Subcutaneous adipose tissue (tissue), 4 donors: Measurements from ENCODE around the gene COL18A1. TPM values are rescaled to one million over a fixed set of nuclear protein-coding genes. Genes with fewer than 3 reads are reported as not detected.

Experiments used
- total RNA-seq, 4 donors: library from RNA; depleted of rRNA; stranded (reverse); fragments of >200 nt; gene quantifications; one replicate each; pipeline ENCODE4 v1.1.0, GENCODE V29; 2016
- TF ChIP-seq, protein P1 (sequence below): fragments of 450-650 bp; IDR thresholded peaks from one replicate; pipeline ENCODE4 v1.5.1; 2016; ENCODE audit warnings: low read depth, mild to moderate bottlenecking, control low read depth, antibody characterized with exemption, moderate library complexity

Gene COL18A1
- total RNA-seq, 4 donors from 2014 or later: 33.4 to 102 (median 66.7) TPM

DNA sequence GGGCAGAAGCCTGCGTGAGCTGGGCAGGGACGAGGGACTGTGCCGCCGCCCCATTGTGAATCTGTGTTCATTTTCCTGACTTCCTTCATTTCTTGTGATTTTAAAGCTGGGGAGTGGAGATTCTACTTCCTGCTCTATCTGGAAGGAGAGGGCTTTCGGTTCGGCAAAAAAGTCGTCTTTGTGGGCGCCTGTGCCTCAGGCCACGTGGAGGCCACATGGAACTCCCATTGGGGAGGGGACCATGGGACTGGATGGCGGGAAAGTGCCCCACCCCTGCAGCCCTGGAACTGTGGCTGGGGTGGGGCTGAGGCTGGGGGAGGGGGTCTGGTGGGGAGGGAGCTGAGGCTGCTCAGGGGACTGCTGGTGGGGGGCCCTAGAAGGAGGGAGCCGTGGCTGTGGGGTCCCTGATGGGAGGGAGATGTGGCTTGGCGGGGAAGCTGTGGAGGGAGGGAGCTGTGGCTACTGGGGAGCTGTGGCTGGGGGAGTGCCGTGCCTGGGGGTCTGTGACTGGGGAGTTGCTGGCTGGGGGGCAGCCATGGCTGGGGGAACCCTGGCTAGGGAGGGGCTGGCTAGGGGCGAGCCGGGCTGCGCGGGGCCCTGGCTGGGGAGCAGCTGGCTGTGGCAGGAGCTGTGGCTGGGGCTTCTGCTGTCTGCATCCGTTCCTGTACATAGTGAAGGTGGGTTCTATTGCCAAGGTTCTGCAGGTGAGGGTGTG is 31.5 kb downstream of the COL18A1 start:
- TF ChIP-seq, protein P1, sequence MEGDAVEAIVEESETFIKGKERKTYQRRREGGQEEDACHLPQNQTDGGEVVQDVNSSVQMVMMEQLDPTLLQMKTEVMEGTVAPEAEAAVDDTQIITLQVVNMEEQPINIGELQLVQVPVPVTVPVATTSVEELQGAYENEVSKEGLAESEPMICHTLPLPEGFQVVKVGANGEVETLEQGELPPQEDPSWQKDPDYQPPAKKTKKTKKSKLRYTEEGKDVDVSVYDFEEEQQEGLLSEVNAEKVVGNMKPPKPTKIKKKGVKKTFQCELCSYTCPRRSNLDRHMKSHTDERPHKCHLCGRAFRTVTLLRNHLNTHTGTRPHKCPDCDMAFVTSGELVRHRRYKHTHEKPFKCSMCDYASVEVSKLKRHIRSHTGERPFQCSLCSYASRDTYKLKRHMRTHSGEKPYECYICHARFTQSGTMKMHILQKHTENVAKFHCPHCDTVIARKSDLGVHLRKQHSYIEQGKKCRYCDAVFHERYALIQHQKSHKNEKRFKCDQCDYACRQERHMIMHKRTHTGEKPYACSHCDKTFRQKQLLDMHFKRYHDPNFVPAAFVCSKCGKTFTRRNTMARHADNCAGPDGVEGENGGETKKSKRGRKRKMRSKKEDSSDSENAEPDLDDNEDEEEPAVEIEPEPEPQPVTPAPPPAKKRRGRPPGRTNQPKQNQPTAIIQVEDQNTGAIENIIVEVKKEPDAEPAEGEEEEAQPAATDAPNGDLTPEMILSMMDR: no peak

DNA sequence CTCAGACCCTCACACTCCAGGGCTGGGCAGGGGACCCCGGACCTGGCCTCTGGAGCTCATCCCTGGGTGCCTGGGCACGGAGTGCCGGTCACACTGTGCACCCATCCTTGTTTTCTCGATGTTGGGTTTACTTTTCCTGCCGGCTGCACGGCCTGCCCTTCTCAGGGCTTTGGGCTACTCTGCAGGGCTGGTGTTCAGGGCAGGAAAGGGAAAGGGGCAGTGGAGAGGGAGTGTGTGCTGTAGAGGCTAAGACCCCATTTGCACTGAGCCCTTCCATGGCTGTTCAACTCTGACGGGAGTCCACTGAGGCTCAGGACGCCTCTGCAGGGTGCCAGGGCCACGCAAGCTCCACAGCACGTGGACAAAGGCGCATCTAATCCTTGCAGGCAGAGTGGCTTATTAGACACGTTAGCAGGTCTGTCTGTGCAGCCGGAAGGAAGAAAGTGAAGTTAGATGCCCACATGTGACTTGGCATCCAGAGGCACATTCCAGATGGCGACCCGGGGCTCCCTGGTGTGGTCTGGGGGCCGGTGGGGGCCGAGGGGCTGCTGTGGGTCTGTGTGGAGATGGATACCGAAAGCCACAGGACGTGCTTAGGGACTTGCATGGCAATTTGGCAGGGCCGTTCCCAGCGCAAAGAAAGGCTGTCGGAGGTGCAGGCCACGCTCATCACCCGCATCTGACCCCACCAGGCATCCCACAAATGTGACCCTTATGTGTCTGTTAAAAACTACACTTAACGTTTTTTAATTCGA is 33.6 kb downstream of the COL18A1 start:
- TF ChIP-seq, protein P1: no peak

DNA sequence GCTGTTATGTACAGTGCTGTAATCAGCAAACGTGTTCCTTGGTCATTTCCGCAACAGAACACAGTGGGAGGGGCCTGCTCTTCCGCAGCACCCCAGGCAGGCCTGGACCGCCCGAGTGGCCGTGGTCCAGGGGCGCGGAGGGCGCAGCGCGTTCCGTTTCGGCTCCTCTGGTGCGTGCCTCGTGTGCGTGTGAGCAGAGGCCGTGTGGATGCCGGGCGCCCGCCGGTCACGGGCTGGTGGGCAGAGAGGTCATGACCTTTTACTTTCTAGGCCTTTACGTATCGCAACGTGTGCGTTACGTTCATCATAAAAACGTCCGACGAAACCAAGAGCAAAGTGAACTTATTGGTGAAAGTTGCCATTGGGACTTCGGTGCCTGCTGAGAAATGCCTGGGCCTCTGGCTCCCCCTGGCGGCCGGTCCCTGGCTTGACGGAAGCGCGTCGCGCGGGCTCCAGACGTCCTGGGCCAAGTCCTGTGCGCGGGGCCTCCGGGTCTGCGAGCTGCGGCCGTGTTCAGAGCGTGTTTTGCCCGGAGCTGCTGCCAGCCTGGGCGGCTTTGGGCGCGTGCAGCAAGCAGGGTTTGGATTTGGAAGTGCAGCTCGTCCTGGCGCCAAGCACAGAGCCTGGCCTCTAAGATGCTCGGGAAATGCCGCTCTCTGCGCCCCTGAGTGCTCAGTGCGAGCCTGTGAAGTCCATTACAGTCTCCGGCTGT is 34.4 kb downstream of the COL18A1 start:
- TF ChIP-seq, protein P1: no peak

DNA sequence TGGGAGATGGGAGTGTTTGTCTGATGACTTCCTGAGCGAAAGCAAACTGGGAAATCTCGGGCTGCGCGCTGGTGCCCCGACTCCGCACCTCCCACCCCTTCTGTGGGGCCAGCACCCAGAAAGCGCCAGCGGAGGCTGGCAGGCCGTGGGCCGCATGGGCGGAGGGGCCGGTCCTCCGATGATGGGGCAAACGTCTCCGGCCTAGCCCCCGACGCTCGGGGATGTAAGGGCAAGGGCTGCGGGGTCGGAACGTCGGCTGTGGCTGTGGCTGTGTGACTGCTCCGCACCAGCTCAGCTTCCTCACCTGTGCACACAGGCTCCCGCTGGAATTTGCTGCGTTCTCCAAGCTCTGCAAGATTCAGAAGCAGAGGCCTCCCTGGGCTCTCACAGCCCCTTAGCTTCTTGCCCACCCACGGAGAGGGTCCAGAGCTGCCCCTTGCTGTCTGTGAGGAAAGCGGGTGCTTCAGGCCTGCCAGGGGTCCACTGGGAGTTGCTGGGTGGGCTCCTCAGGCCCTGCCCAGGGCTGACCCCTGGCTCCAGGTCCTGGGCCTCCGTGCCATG is 35.0 kb downstream of the COL18A1 start:
- TF ChIP-seq, protein P1: no peak

GRCh38 chr21:45440736-45441350 is 35.9 kb downstream of the COL18A1 start:
- TF ChIP-seq, protein P1: no peak

- TF ChIP-seq, protein P1: no peak
Observed at GRCh38 chr21:45441431-45442255, 36.7 kb downstream of the COL18A1 start.
